Astrocyte of the cerebellum (primary cell): ENCODE measurements around the gene NKX1-2.

Experiments
- DNase-seq: peaks from one replicate; pipeline ENCODE4 v3.0.0-alpha.2; 2011; ENCODE audit warnings: low read depth
- H3K4me3 ChIP-seq: 2 replicates; pipeline ENCODE4 v1.5.1; 2011; ENCODE audit warnings: mild to moderate bottlenecking, low read depth, low read length, moderate library complexity
- CTCF ChIP-seq: IDR thresholded peaks from 2 replicates; pipeline ENCODE4 v1.5.1; 2012; ENCODE audit warnings: low read length, low read depth, moderate library complexity, mild to moderate bottlenecking; ENCODE audit errors: missing control alignments
- in situ Hi-C: cut with HindIII; loops from 2 replicates; pipeline ENCODE4 v1.10.0; 2017; ENCODE audit warnings: low sequenced_read_pairs

NKX1-2 gene

GRCh38 chr10:124429576-124429975 lies 20.3 kb downstream of the NKX1-2 start:
- TF ChIP-seq CTCF: no peak
- no peak overlapping the region for H3K4me3 ChIP-seq
- DNase-seq: no peak
- in situ Hi-C loops: no loop called here

GRCh38 chr10:124428207-124428777 lies 21.5 kb downstream of the NKX1-2 start:
- no peak for TF ChIP-seq CTCF
- in situ Hi-C loops: no loop called here
- H3K4me3 ChIP-seq: no peak overlapping the region
- no peak for DNase-seq

GRCh38 chr10:124425227-124425962 lies 24.4 kb downstream of the NKX1-2 start:
- no peak for TF ChIP-seq CTCF
- no peak overlapping the region for H3K4me3 ChIP-seq
- no peak for DNase-seq
- in situ Hi-C loops: no loop called here

- in situ Hi-C loops: no loop called here
- H3K4me3 ChIP-seq: no peak overlapping the region
- no peak for TF ChIP-seq CTCF
- DNase-seq: no peak
Observed at GRCh38 chr10:124423813-124424212, 26.0 kb downstream of the NKX1-2 start.

GRCh38 chr10:124422742-124423141 lies 27.1 kb downstream of the NKX1-2 start:
- no peak for TF ChIP-seq CTCF
- no peak for DNase-seq
- in situ Hi-C loops: no loop called here
- no peak overlapping the region for H3K4me3 ChIP-seq

GRCh38 chr10:124420254-124420653 lies 29.6 kb downstream of the NKX1-2 start:
- in situ Hi-C loops: no loop called here
- TF ChIP-seq CTCF: no peak
- no peak overlapping the region for H3K4me3 ChIP-seq
- no peak for DNase-seq
